HepG2 (cell line): ENCODE results near the gene RCOR3. TPM values are rescaled to one million over a fixed set of nuclear protein-coding genes. Genes with fewer than 3 reads are reported as not detected.
"Not testable (repeated sequence)": the region's sequence is repeated elsewhere in the genome, so short reads cannot be mapped to it uniquely, and the experiment has no call there.

Experiments used
- ATAC-seq: fragments of 200-7000 bp; cut with Tn5 transposase; 3 replicates; pipeline ENCODE4 v1.9.1; 2020; ENCODE audit warnings: mild to moderate bottlenecking, moderate library complexity
- BruUV-seq: library from RNA; stranded (reverse); fragments of 400-500 nt; replicated peaks from 2 replicates; lab custom pipeline; 2021; lab: Mats Ljungman, UMichigan
- CTCF ChIA-PET: fragments of 300-600 bp; formaldehyde crosslinking; extraction: SDS; loops from one replicate; lab custom pipeline; 2021; ENCODE audit warnings: low total read pairs, inconsistent platforms, low intra/inter-chr PET ratio; lab: Yijun Ruan, JAX
- POLR2A ChIA-PET: fragments of 350-600 bp; sonication (Branson Sonifier 250); formaldehyde crosslinking; loops from one replicate; lab custom pipeline; 2020; ENCODE audit warnings: antibody characterized with exemption, inconsistent platforms; lab: Yijun Ruan, JAX
- DNase-seq: peaks from one replicate; pipeline ENCODE4 v3.0.0-alpha.2; 2015; ENCODE audit warnings: low spot score
- FAIRE-seq: peaks from 3 replicates; lab custom pipeline; 2011; peaks lifted over from hg19 to GRCh38; lab: Jason Lieb, UNC
- H2AFZ ChIP-seq: one replicate; pipeline ENCODE4 v1.6.1; 2011; ENCODE audit warnings: low read length, inconsistent platforms
- H3K27ac ChIP-seq: fragments of 300-600 bp; 3 replicates; pipeline ENCODE4 v1.8.0; 2011; ENCODE audit warnings: mixed run types, mild to moderate bottlenecking, mixed read lengths, low read length, inconsistent platforms; ENCODE audit not compliant: insufficient read depth; ENCODE audit errors: extremely low read length
- H3K27me3 ChIP-seq, 2 experiments: fragments of 200-600 bp in 1 of 2; 2 replicates in 1 of 2; 3 replicates in 1 of 2; pipeline versions ENCODE4 v1.6.0 to v1.8.0; 2011; ENCODE audit warnings: low read length in 2 of 2, mild to moderate bottlenecking in 2 of 2, moderate library complexity in 2 of 2, inconsistent platforms in 1 of 2; ENCODE audit not compliant: insufficient read depth in 2 of 2, control insufficient read depth in 1 of 2
- H3K36me3 ChIP-seq, 2 experiments: fragments of 200-600 bp in 1 of 2; replicated peaks in 1 of 2; 2 replicates in 1 of 2; 3 replicates in 1 of 2; pipeline versions ENCODE4 v1.5.1 to v1.8.0; 2011; ENCODE audit warnings: low read length in 2 of 2, inconsistent platforms in 1 of 2; ENCODE audit not compliant: insufficient read depth in 2 of 2, control insufficient read depth in 1 of 2
- H3K4me1 ChIP-seq: 2 replicates; pipeline ENCODE4 v1.5.1; 2012; ENCODE audit warnings: low read length, inconsistent platforms; ENCODE audit not compliant: insufficient read depth
- H3K4me2 ChIP-seq: 2 replicates; pipeline ENCODE4 v1.6.0; 2011; ENCODE audit warnings: low read depth, low read length, inconsistent platforms
- H3K4me3 ChIP-seq, 3 experiments: fragments of 200-600 bp in 1 of 3; sonication (generic), shearing (Covaris generic) in 1 of 3; replicated peaks in 1 of 3; 2 replicates each; pipeline ENCODE4 v1.5.1; 2011 to 2016; ENCODE audit warnings: low read length in 3 of 3, inconsistent platforms in 2 of 3, low read depth in 2 of 3, mild to moderate bottlenecking in 2 of 3, control low read depth in 1 of 3, mixed read lengths in 1 of 3; ENCODE audit not compliant: insufficient read depth in 1 of 3
- H3K79me2 ChIP-seq: one replicate; pipeline ENCODE4 v1.6.1; 2011; ENCODE audit warnings: low read length, inconsistent platforms; ENCODE audit not compliant: insufficient read depth
- H3K9ac ChIP-seq: 2 replicates; pipeline ENCODE4 v1.6.0; 2011; ENCODE audit warnings: mild to moderate bottlenecking, low read depth, low read length, inconsistent platforms; ENCODE audit not compliant: insufficient read depth
- H3K9me3 ChIP-seq: 2 replicates; pipeline ENCODE4 v1.5.1; 2012; ENCODE audit warnings: mild to moderate bottlenecking, low read length
- H4K20me1 ChIP-seq: 2 replicates; pipeline ENCODE4 v1.6.0; 2011; ENCODE audit warnings: inconsistent platforms, mild to moderate bottlenecking, low read length, moderate library complexity; ENCODE audit not compliant: insufficient read depth
- ATF5 ChIP-seq: sonication (generic); formaldehyde crosslinking; IDR thresholded peaks from 2 replicates; pipeline ENCODE4 v1.4.0; 2020; ENCODE audit warnings: mild to moderate bottlenecking, low read depth, missing genetic modification reagents
- JDP2 ChIP-seq: sonication (generic); formaldehyde crosslinking; IDR thresholded peaks from 2 replicates; pipeline ENCODE4 v1.8.1; 2022; ENCODE audit warnings: missing genetic modification reagents, borderline replicate concordance
- JUNB ChIP-seq: sonication (generic); formaldehyde crosslinking; IDR thresholded peaks from 2 replicates; pipeline ENCODE4 v1.8.0; 2022; ENCODE audit warnings: missing genetic modification reagents, mild to moderate bottlenecking, borderline replicate concordance
- MIXL1 ChIP-seq: IDR thresholded peaks from 2 replicates; pipeline ENCODE4 v1.6.1; 2016
- NBN ChIP-seq: fragments of 450-650 bp; conservative IDR thresholded peaks from 2 replicates; pipeline ENCODE4 v1.6.1; 2017
- PAF1 ChIP-seq: IDR thresholded peaks from 2 replicates; pipeline ENCODE4 v1.6.1; 2016; ENCODE audit warnings: missing genetic modification reagents, missing compliant biosample characterization
- RARA ChIP-seq: IDR thresholded peaks from 2 replicates; pipeline ENCODE4 v1.6.1; 2016; ENCODE audit warnings: missing genetic modification reagents, missing compliant biosample characterization
- RELA ChIP-seq: sonication (generic); formaldehyde crosslinking; IDR thresholded peaks from 2 replicates; pipeline ENCODE4 v1.4.0; 2020; ENCODE audit warnings: missing genetic modification reagents
- SKI ChIP-seq: fragments of 450-650 bp; IDR thresholded peaks from one replicate; pipeline ENCODE4 v1.6.1; 2018; ENCODE audit warnings: mild to moderate bottlenecking; ENCODE audit not compliant: partially characterized antibody
- TFAP4 ChIP-seq: sonication (generic); IDR thresholded peaks from 2 replicates; pipeline ENCODE4 v1.6.1; 2016; ENCODE audit warnings: low read depth, borderline replicate concordance
- ZBTB3 ChIP-seq: sonication (generic); formaldehyde crosslinking; IDR thresholded peaks from 2 replicates; pipeline ENCODE4 v1.4.0; 2020; ENCODE audit warnings: low read depth, mild to moderate bottlenecking, moderate library complexity, missing genetic modification reagents, borderline replicate concordance
- ZFP82 ChIP-seq: sonication (generic); formaldehyde crosslinking; IDR thresholded peaks from 2 replicates; pipeline ENCODE4 v1.5.1; 2020; ENCODE audit warnings: mild to moderate bottlenecking, missing genetic modification reagents, borderline replicate concordance
- ZNF367 ChIP-seq: sonication (generic); formaldehyde crosslinking; IDR thresholded peaks from 2 replicates; pipeline ENCODE4 v1.4.0; 2020; ENCODE audit warnings: missing genetic modification reagents, borderline replicate concordance
- WGBS: methylation state at CpG from one replicate; pipeline ENCODE4 v1.1.6; 2017; ENCODE audit warnings: low lambda C conversion rate; 5-methylcytosine and 5-hydroxymethylcytosine counted together
- in situ Hi-C: cut with HindIII; loops from 2 replicates; pipeline ENCODE4 v1.10.0; 2017; ENCODE audit warnings: low pct_unique_long_range_greater_than_20kb; ENCODE audit not compliant: extremely low pct_ligation_motif_present
- intact Hi-C: fragments of 100-400 bp; cut with micrococcal nuclease; formaldehyde crosslinking; loops from one replicate; pipeline ENCODE4 v1.10.0; 2022; ENCODE audit not compliant: unreplicated experiment
- polyA plus RNA-seq, 8 experiments: library from polyadenylated mRNA; depleted of rRNA in 3 of 8; stranded (reverse) in 7 of 8; unstranded in 1 of 8; fragments of >200 nt; fragmentation: Illumina TruSeq in 4 of 8; extraction: Trizol in 4 of 8; gene quantifications; 2 replicates each; pipeline versions ENCODE4 v1.2.1 to v1.2.3, GENCODE V29; 2011 to 2016; ENCODE audit warnings: low read depth in 4 of 8, missing spikeins in 1 of 8, mixed read lengths in 1 of 8; ENCODE audit not compliant: insufficient read depth in 1 of 8
- total RNA-seq, 5 experiments: library from RNA; depleted of rRNA; stranded (reverse); fragments of >200 nt; fragmentation: Illumina TruSeq; extraction: Trizol; gene quantifications; 2 replicates each; pipeline ENCODE4 v1.2.3, GENCODE V29; 2016; ENCODE audit warnings: low read depth in 1 of 5
- TF ChIP-seq, protein P1 (sequence below): sonication (generic); formaldehyde crosslinking; IDR thresholded peaks from 2 replicates; pipeline ENCODE4 v1.8.1; 2023; ENCODE audit warnings: mild to moderate bottlenecking, missing genetic modification reagents

The RCOR3 gene
- total and polyA plus RNA-seq, 2 of the 13 experiments (the other 11 are each of a cell fraction or from before 2014, with no cell fraction given) = 16.8 to 31.6 TPM

- H3K4me3 ChIP-seq, H3K27ac ChIP-seq, CTCF ChIA-PET, H3K4me2 ChIP-seq, H3K4me1 ChIP-seq, BruUV-seq, DNase-seq, POLR2A ChIA-PET, FAIRE-seq, H3K9me3 ChIP-seq, H3K27me3 ChIP-seq, H3K79me2 ChIP-seq, intact Hi-C loops, in situ Hi-C loops, H3K36me3 ChIP-seq, ATAC-seq, H2AFZ ChIP-seq, H3K9ac ChIP-seq, H4K20me1 ChIP-seq: not testable (repeated sequence)
- WGBS = 56% methylated on average over 8 of the region's 8 CpGs
Observed at GRCh38 chr1:211240567-211240966, 18.6 kb upstream of the RCOR3 start.

DNA sequence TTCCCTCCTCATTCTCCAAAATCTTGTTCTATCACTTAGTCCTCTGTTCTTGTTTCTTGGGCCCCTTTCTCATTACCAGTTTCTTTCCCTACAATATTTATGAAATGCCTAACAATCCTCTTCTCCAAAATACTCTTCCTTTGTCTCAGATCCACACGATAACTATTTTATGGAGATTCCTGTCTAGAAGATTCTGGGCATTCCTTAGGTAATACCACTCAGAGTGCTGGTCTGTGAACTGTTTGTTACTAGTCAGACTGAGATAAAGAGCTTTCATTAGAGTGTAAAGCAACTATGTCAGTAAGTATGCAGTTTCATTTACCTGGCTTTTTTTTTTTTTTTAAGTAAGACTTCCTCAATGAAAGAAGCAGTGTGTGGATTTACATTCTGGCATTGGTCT, 18.1 kb upstream of the RCOR3 start:
- no peak for ATAC-seq
- Histone ChIP-seq H3K9ac (no peak overlapping the region), H3K27ac (no peak overlapping the region), H4K20me1 (no peaks in the 10 kb centered on the region), H3K27me3 (no peaks in the 10 kb centered on the region), H3K4me3 (no peak overlapping the region), H3K4me2 (no peak overlapping the region), H3K4me1 (no peaks in the 10 kb centered on the region), H3K9me3 (no peaks in the 10 kb centered on the region), H3K36me3 (no peaks in the 10 kb centered on the region), H2AFZ (no peak overlapping the region), H3K79me2 (no peaks in the 10 kb centered on the region)
- ChIA-PET POLR2A (no interaction called here), CTCF (no interaction called here)
- intact Hi-C loops (no loop called here), in situ Hi-C loops (no loop called here)
- no TSS peak for BruUV-seq
- 90% methylated on average over 1 of the region's 1 CpG for WGBS
- FAIRE-seq = no peak
- DNase-seq = no peak
- TF ChIP-seq ZNF367 (CRISPR knock-in tag) = no peak
- TF ChIP-seq SKI = no peak
- TF ChIP-seq RARA = no peak
- TF ChIP-seq JDP2 (CRISPR knock-in tag) = no peak
- TF ChIP-seq ZBTB3 (CRISPR knock-in tag) = no peak
- no peak for TF ChIP-seq ATF5 (CRISPR knock-in tag)
- TF ChIP-seq MIXL1 (CRISPR knock-in tag) = no peak
- no peak for TF ChIP-seq ZFP82
- TF ChIP-seq RELA (CRISPR knock-in tag) = no peak
- no peak for TF ChIP-seq TFAP4
- no peak for TF ChIP-seq PAF1
- no peak for TF ChIP-seq NBN
- no peak for TF ChIP-seq JUNB (CRISPR knock-in tag)
- TF ChIP-seq, protein P1, sequence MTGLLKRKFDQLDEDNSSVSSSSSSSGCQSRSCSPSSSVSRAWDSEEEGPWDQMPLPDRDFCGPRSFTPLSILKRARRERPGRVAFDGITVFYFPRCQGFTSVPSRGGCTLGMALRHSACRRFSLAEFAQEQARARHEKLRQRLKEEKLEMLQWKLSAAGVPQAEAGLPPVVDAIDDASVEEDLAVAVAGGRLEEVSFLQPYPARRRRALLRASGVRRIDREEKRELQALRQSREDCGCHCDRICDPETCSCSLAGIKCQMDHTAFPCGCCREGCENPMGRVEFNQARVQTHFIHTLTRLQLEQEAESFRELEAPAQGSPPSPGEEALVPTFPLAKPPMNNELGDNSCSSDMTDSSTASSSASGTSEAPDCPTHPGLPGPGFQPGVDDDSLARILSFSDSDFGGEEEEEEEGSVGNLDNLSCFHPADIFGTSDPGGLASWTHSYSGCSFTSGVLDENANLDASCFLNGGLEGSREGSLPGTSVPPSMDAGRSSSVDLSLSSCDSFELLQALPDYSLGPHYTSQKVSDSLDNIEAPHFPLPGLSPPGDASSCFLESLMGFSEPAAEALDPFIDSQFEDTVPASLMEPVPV (CRISPR knock-in tag) = no peak
